HG02973 (cell line): ENCODE results near the gene HEPHL1.
A peak's percentile ranks its signal among the peaks of the same experiment; 100 is the strongest.
"Not testable (repeated sequence)": the region's sequence is repeated elsewhere in the genome, so short reads cannot be mapped to it uniquely, and the experiment has no call there.

Source experiments
- ATAC-seq: cut with Tn5 transposase; IDR thresholded peaks from one replicate; pipeline ENCODE4 v1.9.1; 2021; ENCODE audit warnings: moderate library complexity; ENCODE audit not compliant: unreplicated experiment

HEPHL1 gene

DNA sequence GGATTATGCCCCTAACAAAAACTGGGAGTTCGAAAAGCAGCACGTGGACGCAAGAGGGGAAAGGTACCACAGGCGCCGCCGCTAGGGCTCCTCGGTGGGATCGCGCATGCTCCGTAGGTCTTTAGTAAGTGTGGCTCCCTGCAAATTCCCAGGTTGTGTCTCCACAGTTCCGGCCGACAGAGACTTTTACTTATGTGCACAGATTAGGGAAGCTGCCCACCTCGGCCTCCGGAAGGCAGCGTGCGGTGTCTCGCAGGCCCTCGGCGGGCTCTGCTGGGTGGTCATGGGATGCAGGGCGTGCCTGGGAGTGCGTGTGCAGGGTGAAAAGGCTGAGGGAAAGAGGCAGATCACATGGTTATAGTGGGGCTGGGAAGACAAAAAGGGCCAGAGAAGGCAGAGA is 67.8 kb downstream of the HEPHL1 start:
- no peak for ATAC-seq

DNA sequence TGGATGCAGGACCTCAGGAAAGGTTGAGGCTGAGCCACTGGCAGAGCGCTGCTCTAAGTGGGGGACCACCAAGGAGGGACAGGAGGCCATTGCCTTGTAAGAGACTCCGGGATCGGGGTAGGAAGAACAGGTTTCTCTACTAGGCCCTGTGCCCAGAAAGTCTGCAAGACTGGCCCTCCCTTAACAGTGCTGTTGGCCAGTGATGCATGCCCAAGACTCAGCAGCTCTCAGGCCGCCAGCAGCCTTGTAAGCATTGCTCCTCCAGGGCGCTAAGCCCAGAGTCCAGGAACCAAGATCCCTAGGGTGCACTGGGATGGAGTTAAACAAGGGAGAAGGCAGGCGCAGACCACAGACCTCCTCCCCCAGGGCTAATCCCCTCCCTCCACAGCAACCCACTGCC is 68.2 kb downstream of the HEPHL1 start:
- ATAC-seq: no peak

DNA sequence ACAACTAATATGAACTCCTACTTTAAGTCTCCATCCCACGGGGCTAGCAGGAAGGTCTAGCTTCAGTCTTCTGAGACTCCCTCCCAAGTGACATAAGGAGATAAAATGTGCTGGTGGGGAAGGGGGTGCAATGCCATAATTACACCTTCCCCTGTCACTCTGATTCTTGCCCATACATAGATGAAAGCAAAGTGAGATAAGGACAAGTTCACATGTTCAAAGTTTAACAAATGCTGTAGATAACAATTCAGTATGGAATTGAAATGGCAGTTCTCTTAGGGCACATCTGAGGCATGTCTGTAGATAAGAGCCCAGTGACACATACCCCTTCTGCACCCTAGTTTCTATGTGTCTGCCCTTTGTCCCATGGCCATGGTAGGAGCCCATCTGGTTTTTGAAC is 69.2 kb downstream of the HEPHL1 start:
- no peak for ATAC-seq

DNA sequence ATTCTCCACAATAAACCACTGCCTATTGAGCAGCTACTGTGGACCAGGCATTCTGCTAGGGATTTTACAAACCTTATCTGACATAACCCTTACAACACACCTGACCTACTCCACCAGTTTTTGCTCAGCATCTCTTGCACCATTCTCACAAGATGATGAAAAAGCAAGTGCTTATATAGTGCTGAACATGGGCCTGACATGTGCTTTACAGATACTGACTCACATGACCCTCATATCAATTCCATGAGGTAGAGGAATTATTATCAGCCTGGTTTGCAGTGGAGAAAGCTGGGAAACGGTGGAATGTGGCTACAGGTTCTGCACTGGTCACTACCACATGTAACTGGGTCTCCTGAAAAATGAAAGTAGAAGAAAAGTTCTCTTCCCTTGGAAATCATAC is 69.9 kb downstream of the HEPHL1 start:
- no peak for ATAC-seq

DNA sequence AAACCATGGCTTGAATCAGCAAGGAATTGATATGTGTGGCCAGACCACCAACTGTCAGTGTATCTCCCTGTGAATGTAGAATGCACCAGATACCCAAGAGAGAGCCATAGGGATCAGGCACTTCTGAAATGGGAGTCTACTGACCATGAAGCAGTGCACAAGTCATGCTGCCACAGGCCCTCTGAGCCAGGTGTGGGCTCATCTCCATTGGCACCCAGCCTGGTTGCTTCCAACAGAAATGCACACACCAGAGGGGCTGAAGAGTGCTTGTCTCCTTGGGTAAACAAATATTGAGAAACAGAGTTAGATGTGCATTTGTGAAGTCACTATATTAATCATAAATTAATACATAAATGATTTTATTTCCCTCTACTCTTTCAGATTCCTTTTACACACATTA is 79.1 kb downstream of the HEPHL1 start:
- no peak for ATAC-seq

DNA sequence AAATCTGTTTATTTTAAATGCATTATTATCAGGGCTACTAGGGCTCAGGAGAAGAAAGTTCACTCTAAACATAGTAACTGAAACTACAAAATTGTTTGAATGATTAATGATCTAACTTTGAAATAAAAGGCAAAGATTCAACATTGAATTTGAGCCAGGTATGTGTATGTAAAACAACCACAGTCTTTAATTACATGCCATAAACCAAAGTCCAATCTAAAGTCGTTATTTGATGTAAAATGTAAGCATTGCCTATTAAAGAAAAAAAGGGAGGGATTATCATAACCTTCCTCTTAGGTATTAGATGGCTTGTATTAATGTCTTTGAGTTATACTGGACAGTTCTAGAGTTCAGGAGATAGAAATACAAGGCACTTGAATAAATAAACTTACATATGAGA is 82.3 kb downstream of the HEPHL1 start:
- no peak for ATAC-seq

DNA sequence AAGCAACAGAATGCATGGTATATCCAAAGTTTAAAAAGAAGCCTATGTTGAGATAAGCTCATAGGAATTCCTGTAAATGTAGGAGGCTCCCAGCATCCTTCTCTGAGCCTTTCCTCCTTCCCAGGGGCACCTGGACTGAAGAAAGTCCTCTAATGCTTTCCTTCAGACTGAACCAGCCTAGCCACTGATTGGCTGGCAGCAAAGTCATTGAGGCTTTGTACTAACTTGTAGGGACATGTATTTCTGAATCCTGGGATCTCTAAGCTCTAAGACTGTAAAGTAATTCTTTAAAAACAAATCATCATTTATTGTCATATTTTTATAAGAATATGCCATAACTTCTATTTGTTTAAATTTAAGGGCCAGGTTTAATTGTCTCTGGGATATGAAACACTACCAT is 83.6 kb downstream of the HEPHL1 start:
- ATAC-seq: no peak

DNA sequence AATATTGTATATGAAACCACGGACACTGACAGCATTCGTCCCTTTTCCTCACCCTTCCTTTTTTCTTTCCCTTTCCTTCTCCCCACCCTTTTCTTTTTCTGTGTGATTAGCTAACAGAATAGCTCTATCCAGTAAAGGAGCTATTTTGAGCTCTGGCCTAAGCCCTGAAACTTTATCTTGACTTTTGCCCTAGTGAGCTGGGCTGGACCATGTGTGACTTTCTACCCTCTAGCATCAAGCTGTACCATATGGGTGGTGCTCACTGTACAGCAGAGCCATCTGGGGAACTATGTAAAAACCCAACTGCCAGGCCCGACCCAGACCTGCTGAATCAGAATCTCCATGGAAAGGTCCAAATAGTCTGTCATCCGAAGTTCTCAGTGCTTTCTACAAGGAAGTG is 85.6 kb downstream of the HEPHL1 start:
- no peak for ATAC-seq

DNA sequence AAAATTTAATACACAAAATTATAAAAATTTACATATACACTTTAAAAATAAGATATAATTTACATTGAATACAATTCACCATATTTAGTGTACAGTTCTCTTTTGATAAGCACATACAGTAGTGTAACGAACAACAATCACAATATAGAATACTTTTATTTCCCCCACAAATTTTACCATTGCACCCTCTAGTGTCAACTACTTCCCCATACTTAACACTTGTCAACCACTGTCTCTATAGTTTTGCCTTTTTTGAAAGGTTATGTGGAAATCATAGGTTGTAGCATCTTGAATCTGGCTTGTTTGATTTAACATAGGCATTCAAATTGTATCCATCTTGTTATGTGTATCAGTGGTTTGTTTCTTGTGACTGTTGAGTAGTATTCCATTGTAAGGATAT is 86.2 kb downstream of the HEPHL1 start:
- ATAC-seq: no peak

DNA sequence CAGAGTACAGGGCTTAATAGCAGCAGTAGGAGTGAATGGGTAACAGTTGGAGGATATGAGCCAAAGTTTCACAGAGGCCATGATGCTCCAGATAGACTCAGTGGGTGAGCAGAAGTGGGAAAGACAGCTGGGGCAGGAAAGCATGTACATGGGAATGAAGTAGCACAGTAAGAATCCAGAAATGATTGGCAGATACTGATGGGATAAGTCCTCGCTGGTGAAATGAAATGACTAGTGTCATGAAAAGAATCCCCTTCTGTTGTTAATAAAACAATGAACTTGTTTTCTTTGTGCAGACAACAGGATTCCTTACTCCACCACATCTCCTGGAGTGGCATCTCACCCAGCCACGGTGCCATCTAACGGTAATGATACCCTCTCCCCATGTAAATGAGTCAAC is 90.1 kb downstream of the HEPHL1 start:
- no peak for ATAC-seq

DNA sequence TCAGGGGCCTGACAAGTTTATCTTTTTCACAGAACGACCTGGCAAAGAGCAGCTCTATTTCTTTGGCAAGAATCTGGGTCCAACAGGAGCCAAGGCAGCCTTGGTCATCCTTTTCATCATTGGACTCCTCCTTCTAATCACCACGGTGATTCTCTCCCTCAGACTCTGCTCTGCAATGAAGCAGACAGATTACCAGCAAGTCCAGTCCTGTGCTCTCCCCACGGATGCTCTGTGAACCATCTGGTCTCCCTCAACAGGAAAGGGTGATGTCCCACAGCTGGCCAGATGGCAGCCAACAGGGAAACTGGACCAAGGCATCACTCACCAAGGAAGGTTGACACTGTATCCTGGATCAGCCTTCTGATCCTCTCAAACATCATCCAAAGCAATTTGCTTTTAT is 90.5 kb downstream of the HEPHL1 start:
- ATAC-seq: no peak

DNA sequence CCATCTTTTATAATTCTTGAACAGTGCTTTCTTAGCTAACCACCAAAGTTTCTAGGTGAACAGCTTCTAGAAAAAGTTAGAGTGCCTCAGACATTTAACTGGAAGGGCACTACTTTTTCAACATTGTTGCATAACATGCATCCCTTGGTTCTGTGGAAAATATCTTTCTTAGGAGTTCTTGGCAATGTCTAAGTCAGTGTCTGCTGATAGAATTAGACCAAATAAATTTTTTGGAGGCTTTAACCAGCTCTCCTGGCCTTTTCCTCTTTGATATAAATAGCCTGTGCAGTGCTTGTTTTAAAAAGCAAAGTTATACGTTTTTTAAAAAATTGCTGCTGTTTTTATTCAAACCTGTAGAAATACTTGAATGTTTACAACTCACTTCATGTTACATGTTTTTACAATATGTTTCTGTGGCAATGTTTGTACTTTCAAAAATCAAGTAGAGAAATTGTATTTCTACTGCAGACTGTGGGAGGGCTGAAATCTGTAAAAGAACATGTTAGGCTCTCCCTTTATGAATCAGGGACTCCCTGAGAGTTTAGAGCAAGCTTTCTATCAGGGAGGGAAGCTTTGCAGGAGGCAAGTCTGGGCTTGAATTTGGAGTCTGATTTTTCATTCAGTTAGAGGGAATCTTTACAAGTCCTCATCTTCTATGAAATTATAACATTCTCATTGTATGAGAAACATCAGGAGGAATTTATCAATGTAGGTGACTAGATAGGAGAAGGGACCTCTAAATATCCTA is 91.2 kb downstream of the HEPHL1 start:
- no peak for ATAC-seq

DNA sequence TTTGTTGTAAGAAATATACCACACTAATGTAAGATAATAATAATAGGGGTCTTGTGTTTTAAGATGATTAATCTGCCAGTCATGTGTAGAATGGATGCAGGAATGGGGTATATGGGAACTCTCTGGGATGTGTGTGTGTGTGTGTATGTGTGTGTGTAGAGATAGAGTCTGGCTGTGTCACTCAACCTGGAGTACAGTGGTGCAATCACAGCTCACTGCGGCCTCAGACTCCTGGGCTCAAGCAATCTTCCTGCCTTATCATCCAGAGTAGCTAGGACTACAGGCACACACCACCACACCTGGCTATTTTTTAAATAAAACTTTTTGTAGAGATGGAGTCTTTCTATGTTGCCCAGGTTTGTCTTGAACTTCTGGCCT is 96.0 kb downstream of the HEPHL1 start:
- ATAC-seq: no peak

DNA sequence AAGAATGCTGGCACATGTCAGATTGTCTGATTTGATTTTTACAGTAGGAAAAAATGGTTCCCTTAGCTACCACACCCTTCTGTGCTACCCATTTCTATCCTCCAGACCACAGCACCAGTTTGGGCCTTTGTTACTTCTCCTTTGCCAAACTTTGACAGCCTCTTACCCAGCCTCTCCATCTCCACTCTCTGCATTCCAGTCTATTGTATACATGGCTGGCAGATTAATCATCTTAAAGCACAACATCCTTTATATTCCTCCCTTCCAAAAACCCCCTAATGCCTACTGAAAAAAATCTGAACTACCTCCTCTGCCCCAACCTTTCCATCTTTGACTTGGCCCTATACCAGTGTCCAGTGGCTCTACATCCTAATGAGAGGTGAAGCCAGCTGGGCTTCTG is 96.7 kb downstream of the HEPHL1 start:
- no peak for ATAC-seq

DNA sequence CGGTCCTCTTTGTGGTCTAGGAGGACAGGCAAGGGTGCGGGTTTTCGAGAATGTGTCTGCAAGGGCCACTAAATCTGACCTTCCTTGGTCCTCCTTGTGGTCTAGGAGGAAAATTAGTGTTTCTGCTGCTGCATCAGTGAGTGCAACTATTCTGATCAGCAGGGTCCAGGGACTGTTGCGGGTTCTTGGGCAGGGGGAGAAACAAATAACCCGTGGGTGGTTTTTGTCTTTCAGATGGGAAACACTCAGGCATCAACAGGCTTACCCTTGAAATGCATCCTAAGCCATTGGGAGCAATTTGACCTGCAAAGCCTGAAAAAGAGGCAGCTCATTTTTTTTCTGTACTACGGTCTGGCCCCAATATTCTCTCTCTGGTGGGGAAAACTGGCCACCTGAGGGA is 98.5 kb downstream of the HEPHL1 start:
- ATAC-seq: not testable (repeated sequence)

DNA sequence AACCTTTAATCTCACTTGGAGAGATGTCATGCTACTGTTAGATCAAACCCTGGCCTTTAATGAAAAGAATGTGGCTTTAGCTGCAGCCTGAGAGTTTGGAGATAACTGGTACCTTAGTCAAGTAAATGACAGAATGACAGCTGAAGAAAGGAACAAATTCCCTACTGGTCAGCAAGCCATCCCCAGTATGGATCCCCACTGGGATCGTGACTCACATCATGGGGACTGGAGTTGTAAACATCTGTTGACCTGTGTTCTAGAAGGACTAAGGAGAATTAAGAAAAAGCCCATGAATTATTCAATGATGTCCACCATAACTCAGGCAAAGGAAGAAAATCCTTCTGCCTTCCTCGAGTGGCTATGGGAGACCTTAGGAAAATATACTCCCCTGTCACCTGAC is 99.4 kb downstream of the HEPHL1 start:
- ATAC-seq: not testable (repeated sequence)

DNA sequence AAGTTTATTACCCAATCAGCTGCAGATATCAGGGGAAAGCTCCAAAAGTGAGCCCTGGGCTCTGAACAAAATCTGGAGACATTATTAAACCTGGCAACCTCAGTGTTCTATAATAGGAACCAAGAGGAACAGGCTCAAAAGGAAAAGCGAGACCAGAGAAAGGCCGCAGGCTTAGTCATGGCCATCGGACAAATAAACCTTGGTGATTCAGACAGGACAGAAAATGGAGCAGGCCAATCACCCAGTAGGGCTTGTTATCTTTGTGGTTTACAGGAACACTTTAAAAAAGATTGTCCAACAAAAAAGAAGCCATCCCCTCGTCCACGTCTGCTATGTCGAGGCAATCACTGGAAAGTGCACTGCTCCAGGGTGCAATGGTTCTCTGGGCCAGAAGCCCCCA is 99.8 kb downstream of the HEPHL1 start:
- no peak for ATAC-seq

DNA sequence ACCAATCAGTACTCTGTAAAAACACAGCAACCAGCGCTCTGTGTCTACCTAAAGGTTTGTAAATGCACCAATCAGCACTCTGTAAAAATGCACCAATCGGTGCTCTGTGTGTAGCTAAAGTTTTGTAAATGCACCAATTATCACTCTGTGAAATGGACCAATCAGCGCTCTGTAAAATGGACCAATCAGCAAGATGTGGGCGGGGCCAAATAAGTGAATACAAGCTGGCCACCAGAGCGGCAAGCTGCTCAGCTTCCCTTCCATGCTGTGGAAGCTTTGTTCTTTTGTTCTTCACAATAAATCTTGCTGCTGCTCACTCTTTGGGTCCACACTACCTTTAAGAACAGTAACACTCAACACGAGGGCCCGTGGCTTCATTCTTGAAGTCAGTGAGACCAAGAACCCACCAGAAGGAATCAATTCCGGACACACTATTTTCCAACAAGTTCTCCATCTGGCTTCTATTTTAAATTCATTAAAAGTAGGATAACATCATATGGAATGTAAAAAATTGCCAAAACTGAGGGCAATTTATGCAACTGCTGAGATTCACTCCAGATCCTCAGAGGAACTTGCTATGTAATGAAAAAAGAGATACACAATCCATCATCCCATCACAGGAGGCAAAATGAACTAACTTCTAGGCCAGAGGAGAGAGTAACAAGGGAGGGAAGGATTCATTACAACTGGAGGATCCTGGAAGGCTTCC is 104.4 kb downstream of the HEPHL1 start:
- no peak for ATAC-seq

DNA sequence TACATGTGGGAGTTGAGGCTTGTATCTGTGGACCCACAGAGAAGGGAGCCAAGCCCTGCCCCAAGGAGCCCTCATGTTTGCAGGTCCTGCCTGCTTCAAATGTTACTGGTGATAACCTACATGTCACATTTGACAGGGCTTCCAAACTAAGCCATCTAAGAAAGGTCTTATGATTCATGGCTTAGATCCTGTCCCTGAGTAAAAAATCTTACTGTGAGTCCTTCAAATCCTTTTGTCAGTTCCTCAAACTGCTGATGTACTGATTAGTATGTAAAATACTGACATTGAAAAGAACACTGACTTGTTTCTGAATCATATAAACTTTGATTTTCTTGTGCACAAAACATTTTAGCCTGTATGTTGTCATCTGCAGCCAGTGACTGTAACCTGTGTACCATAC is 106.5 kb downstream of the HEPHL1 start:
- no peak for ATAC-seq

DNA sequence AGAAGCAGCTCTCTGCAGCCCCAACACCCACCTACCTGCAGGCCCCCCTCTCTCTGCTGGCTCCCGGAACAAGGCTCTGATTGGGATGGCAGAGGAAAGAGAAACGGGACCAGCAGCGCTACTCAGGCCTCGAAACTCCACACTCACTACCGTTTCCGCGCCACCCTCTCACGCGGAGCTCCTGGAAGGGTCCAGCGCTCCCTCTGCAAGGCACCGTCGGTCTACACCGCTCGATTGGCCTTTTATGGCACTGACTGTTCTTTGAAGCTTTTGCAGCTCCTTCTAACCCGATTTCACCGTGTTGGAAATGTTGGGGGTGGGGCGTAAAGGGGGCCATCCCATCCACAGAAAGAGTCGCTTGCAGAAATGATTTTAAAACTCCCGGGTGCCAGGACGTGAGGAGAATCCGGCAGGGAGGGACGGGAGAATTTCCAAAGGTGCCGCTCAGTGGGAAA is 107.2 kb downstream of the HEPHL1 start:
- peak; percentile 29 for ATAC-seq

DNA sequence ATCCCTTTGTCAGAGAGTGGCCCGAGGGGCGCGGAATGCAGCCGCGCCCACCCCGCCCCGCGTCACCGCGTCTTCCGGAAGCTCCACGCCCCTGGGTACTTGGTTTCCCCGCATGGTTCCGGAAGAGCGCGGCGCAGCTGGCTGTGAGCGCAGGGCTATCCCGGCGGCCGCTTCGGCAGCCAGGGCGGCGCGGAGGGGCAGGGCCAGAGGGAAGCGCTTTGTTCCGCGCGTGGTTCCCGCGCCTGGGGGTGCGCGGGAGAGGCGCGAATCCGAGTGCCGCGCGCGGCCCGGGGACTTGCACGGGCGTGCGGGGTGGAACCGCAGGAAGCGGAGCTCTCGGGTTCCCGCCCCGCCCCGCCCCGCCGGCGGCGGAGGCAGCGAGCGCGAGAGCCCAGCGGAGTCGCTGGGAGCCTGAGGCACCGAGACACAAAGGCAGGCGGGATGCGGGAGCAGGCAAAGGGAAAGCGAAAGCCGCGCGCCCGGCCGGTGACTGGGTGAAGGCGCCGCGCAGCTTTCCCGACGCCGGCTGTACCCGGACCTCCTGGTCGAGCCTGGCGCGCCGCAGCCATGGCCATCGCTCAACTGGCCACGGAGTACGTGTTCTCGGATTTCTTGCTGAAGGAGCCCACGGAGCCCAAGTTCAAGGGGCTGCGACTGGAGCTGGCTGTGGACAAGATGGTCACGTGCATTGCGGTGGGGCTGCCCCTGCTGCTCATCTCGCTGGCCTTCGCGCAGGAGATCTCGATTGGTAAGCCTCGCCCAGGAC is 107.8 kb downstream of the HEPHL1 start, which contains the start of gene PANX1:
TSS of gene PANX1 (plus strand) at position 96 of the 766 bp plus-strand sequence. CDS start at position 568, 472 bp downstream.
- peak; percentile 80 for ATAC-seq
